Measurements from ENCODE around the gene PIGV.

DNA sequence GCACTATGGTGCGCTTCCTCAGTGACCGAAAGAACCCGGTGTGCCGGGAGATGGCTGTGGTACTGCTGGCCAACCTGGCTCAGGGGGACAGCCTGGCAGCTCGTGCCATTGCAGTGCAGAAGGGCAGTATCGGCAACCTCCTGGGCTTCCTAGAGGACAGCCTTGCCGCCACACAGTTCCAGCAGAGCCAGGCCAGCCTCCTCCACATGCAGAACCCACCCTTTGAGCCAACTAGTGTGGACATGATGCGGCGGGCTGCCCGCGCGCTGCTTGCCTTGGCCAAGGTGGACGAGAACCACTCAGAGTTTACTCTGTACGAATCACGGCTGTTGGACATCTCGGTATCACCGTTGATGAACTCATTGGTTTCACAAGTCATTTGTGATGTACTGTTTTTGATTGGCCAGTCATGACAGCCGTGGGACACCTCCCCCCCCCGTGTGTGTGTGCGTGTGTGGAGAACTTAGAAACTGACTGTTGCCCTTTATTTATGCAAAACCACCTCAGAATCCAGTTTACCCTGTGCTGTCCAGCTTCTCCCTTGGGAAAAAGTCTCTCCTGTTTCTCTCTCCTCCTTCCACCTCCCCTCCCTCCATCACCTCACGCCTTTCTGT, 7.3 kb upstream of the PIGV start:
- TF ChIP-seq, protein P1, sequence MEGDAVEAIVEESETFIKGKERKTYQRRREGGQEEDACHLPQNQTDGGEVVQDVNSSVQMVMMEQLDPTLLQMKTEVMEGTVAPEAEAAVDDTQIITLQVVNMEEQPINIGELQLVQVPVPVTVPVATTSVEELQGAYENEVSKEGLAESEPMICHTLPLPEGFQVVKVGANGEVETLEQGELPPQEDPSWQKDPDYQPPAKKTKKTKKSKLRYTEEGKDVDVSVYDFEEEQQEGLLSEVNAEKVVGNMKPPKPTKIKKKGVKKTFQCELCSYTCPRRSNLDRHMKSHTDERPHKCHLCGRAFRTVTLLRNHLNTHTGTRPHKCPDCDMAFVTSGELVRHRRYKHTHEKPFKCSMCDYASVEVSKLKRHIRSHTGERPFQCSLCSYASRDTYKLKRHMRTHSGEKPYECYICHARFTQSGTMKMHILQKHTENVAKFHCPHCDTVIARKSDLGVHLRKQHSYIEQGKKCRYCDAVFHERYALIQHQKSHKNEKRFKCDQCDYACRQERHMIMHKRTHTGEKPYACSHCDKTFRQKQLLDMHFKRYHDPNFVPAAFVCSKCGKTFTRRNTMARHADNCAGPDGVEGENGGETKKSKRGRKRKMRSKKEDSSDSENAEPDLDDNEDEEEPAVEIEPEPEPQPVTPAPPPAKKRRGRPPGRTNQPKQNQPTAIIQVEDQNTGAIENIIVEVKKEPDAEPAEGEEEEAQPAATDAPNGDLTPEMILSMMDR (IDR thresholded peaks at IDR 0.05) = no peak
- no peak for TF ChIP-seq EP300 (IDR thresholded peaks at IDR 0.05)
